ENCODE measurements around the gene PAX7.

The PAX7 gene

GRCh38 chr1:18657506-18658201 is 27.0 kb downstream of the PAX7 start:
- Mint-ChIP-seq H3K4me3 (no peak overlapping the region), H3K9me3 (no peaks in the 10 kb centered on the region), H3K4me1 (ENCODE audit: low read depth) (peaks cover 9% of the 10 kb centered on the region), H3K36me3 (ENCODE audit: low read depth) (no peaks in the 10 kb centered on the region), H3K27me3 (ENCODE audit: low read depth) (peaks cover 50% of the 10 kb centered on the region), H3K27ac (no peak overlapping the region)

GRCh38 chr1:18658831-18659230 is 28.2 kb downstream of the PAX7 start:
- no peak overlapping the region for H3K4me3 Mint-ChIP-seq
- peaks cover under 1% of the 10 kb centered on the region for H3K4me1 Mint-ChIP-seq (ENCODE audit: low read depth)
- H3K9me3 Mint-ChIP-seq = no peaks in the 10 kb centered on the region
- H3K27me3 Mint-ChIP-seq (ENCODE audit: low read depth) = peaks cover 40% of the 10 kb centered on the region
- H3K36me3 Mint-ChIP-seq (ENCODE audit: low read depth) = no peaks in the 10 kb centered on the region
- H3K27ac Mint-ChIP-seq = no peak overlapping the region

- Mint-ChIP-seq H3K4me3 (no peak overlapping the region), H3K27ac (no peak overlapping the region), H3K4me1 (ENCODE audit: low read depth) (peaks cover under 1% of the 10 kb centered on the region), H3K27me3 (ENCODE audit: low read depth) (peaks cover 27% of the 10 kb centered on the region), H3K36me3 (ENCODE audit: low read depth) (no peaks in the 10 kb centered on the region), H3K9me3 (no peaks in the 10 kb centered on the region)
Measured at GRCh38 chr1:18661404-18662285, 31.0 kb downstream of the PAX7 start.

GRCh38 chr1:18662286-18662639 is 31.6 kb downstream of the PAX7 start:
- Mint-ChIP-seq H3K9me3 (no peaks in the 10 kb centered on the region), H3K27me3 (ENCODE audit: low read depth) (peaks cover 28% of the 10 kb centered on the region), H3K4me3 (no peak overlapping the region), H3K4me1 (ENCODE audit: low read depth) (peaks cover 2% of the 10 kb centered on the region), H3K36me3 (ENCODE audit: low read depth) (no peaks in the 10 kb centered on the region), H3K27ac (no peak overlapping the region)

GRCh38 chr1:18666317-18666920 is 35.8 kb downstream of the PAX7 start:
- no peak overlapping the region for H3K4me3 Mint-ChIP-seq
- no peak overlapping the region for H3K27ac Mint-ChIP-seq
- H3K36me3 Mint-ChIP-seq (ENCODE audit: low read depth) = no peaks in the 10 kb centered on the region
- H3K9me3 Mint-ChIP-seq = no peaks in the 10 kb centered on the region
- peaks cover 10% of the 10 kb centered on the region for H3K27me3 Mint-ChIP-seq (ENCODE audit: low read depth)
- H3K4me1 Mint-ChIP-seq (ENCODE audit: low read depth) = peaks cover 2% of the 10 kb centered on the region

- Mint-ChIP-seq H3K27ac (no peak overlapping the region), H3K27me3 (ENCODE audit: low read depth) (peaks cover 10% of the 10 kb centered on the region), H3K4me1 (ENCODE audit: low read depth) (peaks cover 2% of the 10 kb centered on the region), H3K36me3 (ENCODE audit: low read depth) (no peaks in the 10 kb centered on the region), H3K9me3 (no peaks in the 10 kb centered on the region), H3K4me3 (no peak overlapping the region)
Measured at GRCh38 chr1:18667333-18667732, 36.7 kb downstream of the PAX7 start.

GRCh38 chr1:18668046-18668445 is 37.4 kb downstream of the PAX7 start:
- H3K27me3 Mint-ChIP-seq (ENCODE audit: low read depth) = peaks cover 10% of the 10 kb centered on the region
- no peak overlapping the region for H3K27ac Mint-ChIP-seq
- peaks cover 2% of the 10 kb centered on the region for H3K4me1 Mint-ChIP-seq (ENCODE audit: low read depth)
- no peaks in the 10 kb centered on the region for H3K9me3 Mint-ChIP-seq
- no peak overlapping the region for H3K4me3 Mint-ChIP-seq
- H3K36me3 Mint-ChIP-seq (ENCODE audit: low read depth) = no peaks in the 10 kb centered on the region

- no peaks in the 10 kb centered on the region for H3K9me3 Mint-ChIP-seq
- no peak overlapping the region for H3K4me3 Mint-ChIP-seq
- H3K4me1 Mint-ChIP-seq (ENCODE audit: low read depth) = peaks cover 2% of the 10 kb centered on the region
- H3K36me3 Mint-ChIP-seq (ENCODE audit: low read depth) = no peaks in the 10 kb centered on the region
- H3K27me3 Mint-ChIP-seq (ENCODE audit: low read depth) = peaks cover 12% of the 10 kb centered on the region
- no peak overlapping the region for H3K27ac Mint-ChIP-seq
Measured at GRCh38 chr1:18668750-18669404, 38.2 kb downstream of the PAX7 start.

- H3K9me3 Mint-ChIP-seq = no peaks in the 10 kb centered on the region
- H3K27me3 Mint-ChIP-seq (ENCODE audit: low read depth) = peaks cover 22% of the 10 kb centered on the region
- peaks cover 2% of the 10 kb centered on the region for H3K4me1 Mint-ChIP-seq (ENCODE audit: low read depth)
- no peak overlapping the region for H3K27ac Mint-ChIP-seq
- no peaks in the 10 kb centered on the region for H3K36me3 Mint-ChIP-seq (ENCODE audit: low read depth)
- no peak overlapping the region for H3K4me3 Mint-ChIP-seq
Measured at GRCh38 chr1:18670121-18670867, 39.6 kb downstream of the PAX7 start.

- H3K36me3 Mint-ChIP-seq (ENCODE audit: low read depth) = no peaks in the 10 kb centered on the region
- H3K27me3 Mint-ChIP-seq (ENCODE audit: low read depth) = peaks cover 23% of the 10 kb centered on the region
- no peak overlapping the region for H3K27ac Mint-ChIP-seq
- no peaks in the 10 kb centered on the region for H3K9me3 Mint-ChIP-seq
- H3K4me1 Mint-ChIP-seq (ENCODE audit: low read depth) = peaks cover 2% of the 10 kb centered on the region
- H3K4me3 Mint-ChIP-seq = no peak overlapping the region
Measured at GRCh38 chr1:18670868-18671225, 40.2 kb downstream of the PAX7 start.

GRCh38 chr1:18673976-18674375 is 43.3 kb downstream of the PAX7 start:
- no peaks in the 10 kb centered on the region for H3K4me1 Mint-ChIP-seq (ENCODE audit: low read depth)
- H3K27me3 Mint-ChIP-seq (ENCODE audit: low read depth) = peaks cover 13% of the 10 kb centered on the region
- no peaks in the 10 kb centered on the region for H3K9me3 Mint-ChIP-seq
- H3K4me3 Mint-ChIP-seq = no peak overlapping the region
- no peak overlapping the region for H3K27ac Mint-ChIP-seq
- no peaks in the 10 kb centered on the region for H3K36me3 Mint-ChIP-seq (ENCODE audit: low read depth)

GRCh38 chr1:18676332-18676781 is 45.7 kb downstream of the PAX7 start:
- H3K4me3 Mint-ChIP-seq = no peak overlapping the region
- H3K36me3 Mint-ChIP-seq (ENCODE audit: low read depth) = no peaks in the 10 kb centered on the region
- no peak overlapping the region for H3K27ac Mint-ChIP-seq
- H3K9me3 Mint-ChIP-seq = no peaks in the 10 kb centered on the region
- peaks cover 19% of the 10 kb centered on the region for H3K27me3 Mint-ChIP-seq (ENCODE audit: low read depth)
- peaks cover 3% of the 10 kb centered on the region for H3K4me1 Mint-ChIP-seq (ENCODE audit: low read depth)

- no peak overlapping the region for H3K27ac Mint-ChIP-seq
- peaks cover 7% of the 10 kb centered on the region for H3K27me3 Mint-ChIP-seq (ENCODE audit: low read depth)
- H3K9me3 Mint-ChIP-seq = no peaks in the 10 kb centered on the region
- H3K36me3 Mint-ChIP-seq (ENCODE audit: low read depth) = no peaks in the 10 kb centered on the region
- H3K4me3 Mint-ChIP-seq = no peak overlapping the region
- H3K4me1 Mint-ChIP-seq (ENCODE audit: low read depth) = peaks cover 3% of the 10 kb centered on the region
Measured at GRCh38 chr1:18681423-18681835, 50.8 kb downstream of the PAX7 start.

- peaks cover 3% of the 10 kb centered on the region for H3K4me1 Mint-ChIP-seq (ENCODE audit: low read depth)
- H3K4me3 Mint-ChIP-seq = no peak overlapping the region
- H3K9me3 Mint-ChIP-seq = no peaks in the 10 kb centered on the region
- H3K27me3 Mint-ChIP-seq (ENCODE audit: low read depth) = peaks cover 7% of the 10 kb centered on the region
- no peak overlapping the region for H3K27ac Mint-ChIP-seq
- H3K36me3 Mint-ChIP-seq (ENCODE audit: low read depth) = no peaks in the 10 kb centered on the region
Measured at GRCh38 chr1:18682375-18682774, 51.7 kb downstream of the PAX7 start.

Measured in T-helper 1 cell treated with Interleukin-12 subunit alpha and Interleukin-12 subunit beta and Interleukin-4 antibody, amounts not matched to agents 30 μg/mL and 1 μg/mL, for 36 hours (primary cell).